Measurements from ENCODE around the gene JAM3.

GRCh38 chr11:134120921-134121526, 52.2 kb downstream of the JAM3 start:
- TF ChIP-seq SUZ12 (IDR thresholded peaks at IDR 0.05; ENCODE audit: extremely low read depth, insufficient read depth, insufficient read length) (no peak), YY1 (IDR thresholded peaks at IDR 0.05; ENCODE audit: insufficient read depth, insufficient read length) (no peak)
